K562 (cell line): ENCODE data around the gene TMPRSS9. TPM values are rescaled to one million over a fixed set of nuclear protein-coding genes. Genes with fewer than 3 reads are reported as not detected.

Source experiments
- CCNT2 ChIP-seq: IDR thresholded peaks from 2 replicates; pipeline ENCODE4 v1.6.1; 2011; ENCODE audit warnings: borderline replicate concordance, low read depth, mild to moderate bottlenecking, moderate library complexity, mixed read lengths, low read length; ENCODE audit not compliant: insufficient read length; ENCODE audit errors: extremely low read depth
- CHD1 ChIP-seq: fragments of 200-600 bp; sonication (generic); IDR thresholded peaks from one replicate; pipeline ENCODE4 v1.6.1; 2012; ENCODE audit warnings: mild to moderate bottlenecking, moderate library complexity, low read length, inconsistent platforms
- HMGN3 ChIP-seq: IDR thresholded peaks from 2 replicates; pipeline ENCODE4 v1.6.1; 2011; ENCODE audit warnings: borderline replicate concordance, low read depth, mild to moderate bottlenecking, mixed read lengths, low read length; ENCODE audit not compliant: insufficient read length; ENCODE audit errors: extremely low read depth
- MAZ ChIP-seq, 2 experiments: fragments of 450-650 bp in 1 of 2; sonication (generic) in 1 of 2; formaldehyde crosslinking; IDR thresholded peaks in 1 of 2; conservative IDR thresholded peaks in 1 of 2; 2 replicates each; pipeline versions ENCODE4 v1.4.0 to v1.5.0; 2020; ENCODE audit warnings: mild to moderate bottlenecking in 1 of 2, missing genetic modification reagents in 1 of 2
- NBN ChIP-seq: fragments of 450-650 bp; IDR thresholded peaks from 2 replicates; pipeline ENCODE4 v1.6.1; 2016; ENCODE audit warnings: low read depth, mild to moderate bottlenecking
- RBFOX2 ChIP-seq: fragments of 200-400 bp; formaldehyde crosslinking; IDR thresholded peaks from 2 replicates; pipeline ENCODE4 v1.6.1; 2017; ENCODE audit warnings: low read depth, mild to moderate bottlenecking, low read length, moderate library complexity
- RBM14 ChIP-seq: fragments of 200-400 bp; formaldehyde crosslinking; IDR thresholded peaks from 2 replicates; pipeline ENCODE4 v1.6.1; 2018; ENCODE audit warnings: low read depth, mild to moderate bottlenecking, low read length, moderate library complexity, borderline replicate concordance; ENCODE audit not compliant: insufficient read depth
- SAFB ChIP-seq: fragments of 200-400 bp; formaldehyde crosslinking; IDR thresholded peaks from 2 replicates; pipeline ENCODE4 v1.6.1; 2017; ENCODE audit warnings: low read depth, low read length, borderline replicate concordance
- SAP30 ChIP-seq: fragments of 200-600 bp; sonication (generic); IDR thresholded peaks from 2 replicates; pipeline ENCODE4 v1.6.1; 2012; ENCODE audit warnings: borderline replicate concordance, low read depth, mild to moderate bottlenecking, moderate library complexity, low read length, control low read depth, inconsistent platforms; ENCODE audit not compliant: insufficient read depth, poor library complexity, severe bottlenecking
- ZBTB7A ChIP-seq: IDR thresholded peaks from 2 replicates; pipeline ENCODE4 v1.6.1; 2011; ENCODE audit warnings: low read depth, mild to moderate bottlenecking, low read length, moderate library complexity, borderline replicate concordance; ENCODE audit not compliant: control insufficient read depth
- ZFP30 ChIP-seq: fragments of 250-450 bp; sonication (Bioruptor Pico); IDR thresholded peaks from 2 replicates; pipeline ENCODE4 v1.8.0; 2022; ENCODE audit warnings: moderate library complexity, mild to moderate bottlenecking, inconsistent platforms, borderline replicate concordance
- ZFX ChIP-seq: sonication (generic); formaldehyde crosslinking; IDR thresholded peaks from 2 replicates; pipeline ENCODE4 v1.8.0; 2022; ENCODE audit warnings: mild to moderate bottlenecking, missing genetic modification reagents, moderate library complexity
- polyA plus RNA-seq, 8 experiments: library from polyadenylated mRNA; depleted of rRNA in 4 of 8; stranded (reverse) in 5 of 8; unstranded in 3 of 8; fragments of >200 nt; fragmentation: Nextera tagmentation in 2 of 8; fragmentation: Illumina TruSeq in 1 of 8; extraction: Ambion mirVana in 2 of 8; extraction: Trizol in 1 of 8; gene quantifications; 2 replicates each; pipeline versions ENCODE4 v1.2.1 to v1.2.3, GENCODE V29; 2011 to 2014; ENCODE audit warnings: inconsistent platforms in 1 of 8, missing spikeins in 1 of 8
- total RNA-seq, 7 experiments: library from RNA; depleted of rRNA in 6 of 7; stranded (reverse); fragments of >200 nt in 6 of 7; fragmentation: Illumina TruSeq in 2 of 7; extraction: Trizol in 2 of 7; gene quantifications; 2 replicates each; pipeline versions ENCODE4 v1.2.1 to v1.2.3, GENCODE V29; 2011 to 2021; ENCODE audit warnings: low replicate concordance in 1 of 7
- TF ChIP-seq, protein P1 (sequence below): fragments of 150-350 bp; IDR thresholded peaks from 2 replicates; pipeline ENCODE4 v1.6.1; 2014; ENCODE audit warnings: low read depth, mild to moderate bottlenecking, low read length, borderline replicate concordance
- TF ChIP-seq, protein P2 (sequence below): fragments of 450-650 bp; IDR thresholded peaks from 2 replicates; pipeline ENCODE4 v1.6.1; 2016
- TF ChIP-seq, protein P3 (sequence below): sonication (generic); formaldehyde crosslinking; IDR thresholded peaks from 2 replicates; pipeline ENCODE4 v1.8.0; 2022; ENCODE audit warnings: missing genetic modification reagents, mild to moderate bottlenecking, moderate library complexity, borderline replicate concordance
- TF ChIP-seq, protein P4 (sequence below), 2 experiments: fragments of 450-650 bp in 1 of 2; sonication (generic) in 1 of 2; formaldehyde crosslinking in 1 of 2; IDR thresholded peaks in 1 of 2; conservative IDR thresholded peaks in 1 of 2; 2 replicates each; pipeline versions ENCODE4 v1.6.1 to v1.8.1; 2016 to 2023; ENCODE audit warnings: mild to moderate bottlenecking in 2 of 2, moderate library complexity in 2 of 2, inconsistent platforms in 1 of 2, missing genetic modification reagents in 1 of 2

TMPRSS9 gene
- total and polyA plus RNA-seq, 9 of the 15 experiments (the other 6 are each of a cell fraction or from before 2014, with no cell fraction given): 0.01 to 0.03 TPM; not detected in 7

DNA sequence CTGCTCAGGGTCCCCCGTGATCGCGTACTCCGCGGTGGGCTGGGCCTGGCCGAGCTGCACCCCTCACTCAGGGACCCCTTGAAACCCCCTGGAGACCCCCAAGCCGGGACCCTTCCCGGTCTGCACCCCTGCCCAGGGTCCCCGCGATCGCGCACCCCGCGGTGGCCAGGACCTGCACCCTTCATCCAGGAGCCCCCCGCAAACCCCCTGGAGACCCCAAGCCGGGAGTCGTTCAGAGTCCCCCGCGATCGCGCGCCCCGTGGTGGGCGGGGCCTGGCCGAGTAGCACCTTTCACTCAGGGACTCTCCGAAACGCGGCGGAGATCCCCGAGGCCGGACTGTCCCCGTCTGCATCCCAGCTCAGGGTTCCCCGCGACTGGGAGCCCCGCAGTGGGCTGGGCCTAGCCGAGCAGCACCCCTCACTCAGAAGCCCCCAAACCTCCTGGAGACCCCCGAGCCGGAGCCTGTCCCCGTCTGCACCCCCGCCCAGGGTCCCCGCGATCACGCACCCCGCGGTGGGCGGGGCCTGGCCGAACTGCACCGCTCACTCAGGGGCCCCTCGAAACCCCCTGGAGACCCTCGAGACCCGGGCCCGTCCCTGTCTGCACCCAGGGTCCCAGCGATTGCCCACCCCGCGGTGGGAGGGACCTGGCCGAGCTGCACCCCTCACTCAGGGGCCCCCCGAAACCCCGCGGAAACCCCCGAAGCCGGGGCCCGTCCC lies 95.9 kb downstream of the TMPRSS9 start (continued):
- TF ChIP-seq SAP30: peak; percentile 41
- peak; percentile 36 for TF ChIP-seq CCNT2
- TF ChIP-seq, protein P1, sequence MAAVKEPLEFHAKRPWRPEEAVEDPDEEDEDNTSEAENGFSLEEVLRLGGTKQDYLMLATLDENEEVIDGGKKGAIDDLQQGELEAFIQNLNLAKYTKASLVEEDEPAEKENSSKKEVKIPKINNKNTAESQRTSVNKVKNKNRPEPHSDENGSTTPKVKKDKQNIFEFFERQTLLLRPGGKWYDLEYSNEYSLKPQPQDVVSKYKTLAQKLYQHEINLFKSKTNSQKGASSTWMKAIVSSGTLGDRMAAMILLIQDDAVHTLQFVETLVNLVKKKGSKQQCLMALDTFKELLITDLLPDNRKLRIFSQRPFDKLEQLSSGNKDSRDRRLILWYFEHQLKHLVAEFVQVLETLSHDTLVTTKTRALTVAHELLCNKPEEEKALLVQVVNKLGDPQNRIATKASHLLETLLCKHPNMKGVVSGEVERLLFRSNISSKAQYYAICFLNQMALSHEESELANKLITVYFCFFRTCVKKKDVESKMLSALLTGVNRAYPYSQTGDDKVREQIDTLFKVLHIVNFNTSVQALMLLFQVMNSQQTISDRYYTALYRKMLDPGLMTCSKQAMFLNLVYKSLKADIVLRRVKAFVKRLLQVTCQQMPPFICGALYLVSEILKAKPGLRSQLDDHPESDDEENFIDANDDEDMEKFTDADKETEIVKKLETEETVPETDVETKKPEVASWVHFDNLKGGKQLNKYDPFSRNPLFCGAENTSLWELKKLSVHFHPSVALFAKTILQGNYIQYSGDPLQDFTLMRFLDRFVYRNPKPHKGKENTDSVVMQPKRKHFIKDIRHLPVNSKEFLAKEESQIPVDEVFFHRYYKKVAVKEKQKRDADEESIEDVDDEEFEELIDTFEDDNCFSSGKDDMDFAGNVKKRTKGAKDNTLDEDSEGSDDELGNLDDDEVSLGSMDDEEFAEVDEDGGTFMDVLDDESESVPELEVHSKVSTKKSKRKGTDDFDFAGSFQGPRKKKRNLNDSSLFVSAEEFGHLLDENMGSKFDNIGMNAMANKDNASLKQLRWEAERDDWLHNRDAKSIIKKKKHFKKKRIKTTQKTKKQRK: no peak
- TF ChIP-seq ZBTB7A: peak; percentile 77
- TF ChIP-seq, protein P2, sequence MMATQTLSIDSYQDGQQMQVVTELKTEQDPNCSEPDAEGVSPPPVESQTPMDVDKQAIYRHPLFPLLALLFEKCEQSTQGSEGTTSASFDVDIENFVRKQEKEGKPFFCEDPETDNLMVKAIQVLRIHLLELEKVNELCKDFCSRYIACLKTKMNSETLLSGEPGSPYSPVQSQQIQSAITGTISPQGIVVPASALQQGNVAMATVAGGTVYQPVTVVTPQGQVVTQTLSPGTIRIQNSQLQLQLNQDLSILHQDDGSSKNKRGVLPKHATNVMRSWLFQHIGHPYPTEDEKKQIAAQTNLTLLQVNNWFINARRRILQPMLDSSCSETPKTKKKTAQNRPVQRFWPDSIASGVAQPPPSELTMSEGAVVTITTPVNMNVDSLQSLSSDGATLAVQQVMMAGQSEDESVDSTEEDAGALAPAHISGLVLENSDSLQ: peak; percentile 73
- peak; percentile 10 for TF ChIP-seq CHD1
- 0 out of 2 replicates have a peak, but pooled peaks have one; percentile 7 for TF ChIP-seq RBM14
- peak; percentile 77; the same call in 1 of the 2 replicates for TF ChIP-seq SAFB
- no peak for TF ChIP-seq ZFP30 (CRISPR knock-in tag)
- TF ChIP-seq ZFX (CRISPR knock-in tag): 0 out of 2 replicates have a peak, but pooled peaks have one; percentile 21
- 0 out of 4 replicates have a peak, but pooled peaks of 1 of the 2 experiments have one; percentile 6 for TF ChIP-seq MAZ (CRISPR knock-in tag; conservative IDR thresholded peaks at IDR 0.05 in 1 of 2, IDR thresholded peaks at IDR 0.05 in 1 of 2)
- peak; percentile 68 for TF ChIP-seq RBFOX2
- no peak for TF ChIP-seq NBN
- TF ChIP-seq, protein P3, sequence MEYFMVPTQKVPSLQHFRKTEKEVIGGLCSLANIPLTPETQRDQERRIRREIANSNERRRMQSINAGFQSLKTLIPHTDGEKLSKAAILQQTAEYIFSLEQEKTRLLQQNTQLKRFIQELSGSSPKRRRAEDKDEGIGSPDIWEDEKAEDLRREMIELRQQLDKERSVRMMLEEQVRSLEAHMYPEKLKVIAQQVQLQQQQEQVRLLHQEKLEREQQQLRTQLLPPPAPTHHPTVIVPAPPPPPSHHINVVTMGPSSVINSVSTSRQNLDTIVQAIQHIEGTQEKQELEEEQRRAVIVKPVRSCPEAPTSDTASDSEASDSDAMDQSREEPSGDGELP: 0 out of 2 replicates have a peak, but pooled peaks have one; percentile 4
- TF ChIP-seq HMGN3: no peak
- TF ChIP-seq, protein P4, sequence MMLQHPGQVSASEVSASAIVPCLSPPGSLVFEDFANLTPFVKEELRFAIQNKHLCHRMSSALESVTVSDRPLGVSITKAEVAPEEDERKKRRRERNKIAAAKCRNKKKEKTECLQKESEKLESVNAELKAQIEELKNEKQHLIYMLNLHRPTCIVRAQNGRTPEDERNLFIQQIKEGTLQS (IDR thresholded peaks at IDR 0.05): no peak
- TF ChIP-seq, protein P4 (CRISPR knock-in tag; conservative IDR thresholded peaks at IDR 0.05): no peak
